ENCODE measurements around the gene CCDC185. TPM values are rescaled to one million over a fixed set of nuclear protein-coding genes. Genes with fewer than 3 reads are reported as not detected.

CCDC185 gene
- not detected in 2 replicates for total RNA-seq

DNA sequence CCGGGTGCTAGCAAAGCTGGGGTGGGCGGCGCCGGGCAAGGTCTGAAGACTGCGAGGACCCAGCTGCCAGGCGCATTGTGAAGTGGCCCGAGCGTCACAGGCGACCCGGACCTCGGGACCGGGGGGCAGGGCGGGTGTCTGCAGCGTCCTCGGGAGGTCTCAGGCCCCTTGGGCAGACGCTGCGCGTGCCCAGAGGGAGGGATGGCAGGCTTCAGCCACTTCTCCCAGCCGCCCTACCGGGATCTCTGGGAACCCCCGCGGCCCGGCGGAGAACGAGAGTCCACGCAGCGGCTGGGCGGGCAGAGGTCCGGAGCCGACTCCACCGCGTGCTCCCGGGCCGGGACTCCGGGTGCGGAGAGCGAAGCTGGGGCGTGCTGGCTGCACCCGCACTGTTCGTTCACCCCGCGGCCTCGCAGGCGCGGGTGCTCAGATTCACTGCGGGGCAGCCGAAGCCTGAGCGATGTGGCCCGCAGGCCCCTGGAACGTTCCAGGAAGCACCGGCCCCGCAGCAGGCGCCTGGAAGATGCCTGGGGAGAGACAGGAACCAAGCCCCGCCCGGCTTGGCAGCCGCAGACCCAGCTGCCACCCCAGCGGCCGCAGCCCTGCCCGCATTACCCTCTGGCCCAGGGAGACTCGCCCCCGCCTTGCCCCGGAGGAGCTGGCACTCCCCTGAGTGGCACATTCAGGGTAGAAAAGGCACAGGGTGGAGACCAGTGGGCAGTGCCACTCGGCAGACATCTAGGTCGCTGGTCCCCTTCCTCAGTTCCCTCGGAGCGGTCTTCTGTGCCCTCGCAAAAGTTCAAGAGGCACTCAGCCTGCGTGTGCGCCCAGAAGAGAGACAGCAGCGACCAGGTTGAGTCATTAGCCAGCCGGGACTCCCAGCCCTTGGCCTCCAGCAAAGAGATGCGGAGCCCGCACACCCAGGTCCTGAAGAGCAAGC lies at the start of gene CCDC185:
Gene CCDC185, plus strand, starts transcription at position 141 of the 940 bp plus-strand sequence. Its CDS starts 61 bp downstream, at position 202.

DNA sequence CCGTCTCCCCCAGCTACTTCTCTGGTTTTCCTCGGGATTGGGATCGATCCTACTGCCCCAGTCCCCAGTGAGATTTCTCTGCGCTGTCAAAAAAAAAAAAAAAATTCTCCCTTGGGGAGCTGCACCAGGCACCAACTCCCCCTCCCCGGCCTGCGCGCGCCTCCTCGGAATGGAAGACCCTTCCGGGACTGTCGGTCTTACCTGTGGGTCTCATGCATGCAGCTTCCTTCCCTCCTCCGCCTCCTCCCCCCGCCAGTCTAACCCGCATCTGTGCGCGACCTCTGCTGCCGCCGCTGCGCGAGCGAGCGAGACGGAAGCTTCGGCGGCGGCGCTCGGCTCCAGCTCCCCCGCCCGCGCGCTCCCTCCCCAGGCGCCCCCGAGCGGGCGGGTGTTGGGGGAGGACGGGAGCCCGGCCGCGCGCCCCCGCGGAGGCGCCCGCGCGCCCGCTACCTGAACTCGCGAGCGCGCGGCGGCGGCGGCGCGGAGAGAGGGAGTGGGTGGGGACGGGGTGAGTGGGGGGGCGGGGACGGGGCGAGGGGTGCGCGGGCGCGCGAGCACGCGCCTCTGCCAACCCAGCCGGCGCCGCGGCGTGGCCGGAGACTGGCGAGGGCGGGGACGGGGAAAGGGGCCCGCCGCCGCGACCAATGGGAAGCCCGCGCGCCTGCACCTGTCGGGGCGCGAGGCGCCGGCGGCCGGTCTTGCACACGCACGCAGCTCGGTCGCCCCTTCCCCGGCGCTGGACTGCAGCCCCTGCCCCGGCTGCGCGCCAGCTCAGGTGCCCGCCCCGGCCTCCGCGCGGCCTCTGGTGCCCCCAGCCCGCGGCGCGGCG lies 29.1 kb upstream of the CCDC185 start, which contains the start of gene SUSD4:
Gene SUSD4, minus strand, starts transcription at position 321 of the 829 bp plus-strand sequence. CDS start 751 bp downstream, outside the sequence.

Small RNA genes within 50 kb of the gene (small RNA-seq; reads per million reads assigned to genes)
- gene RNU4-57P = not detected

Other genes starting within 250 kb of the CCDC185 start
- gene SUSD4, start 29.2 kb upstream of the CCDC185 start, total RNA-seq = not detected in 2 replicates

Measured in vein endothelial cell (primary cell).